Activated naive CD4-positive, alpha-beta T cell treated with Interleukin-2 at 50 U/mL for 16 hours (primary cell): ENCODE measurements around the gene TRMT6.
A peak's percentile ranks its signal among the peaks of the same experiment; 100 is the strongest.

ENCODE experiments used
- DNase-seq: peaks from one replicate; pipeline ENCODE4 v3.0.0-alpha.2; 2020

Gene TRMT6

DNA sequence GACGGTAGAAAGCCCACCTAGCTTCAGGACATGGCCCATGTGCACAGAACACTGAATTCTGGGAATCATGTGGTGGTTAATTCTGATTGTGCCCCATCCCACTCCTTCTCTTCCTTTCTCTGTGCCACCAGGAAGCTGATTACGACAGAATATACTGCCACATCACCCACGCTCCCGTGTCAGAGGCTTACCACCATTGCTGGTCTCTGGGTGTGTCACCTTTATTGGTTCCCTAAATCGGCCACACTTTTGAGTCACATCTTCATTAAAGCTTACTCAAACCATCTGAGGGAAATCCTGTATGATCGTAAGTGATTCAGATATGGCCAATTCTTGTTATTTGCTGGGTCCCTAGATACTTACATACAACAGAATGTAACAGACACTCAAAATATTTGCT lies 3.1 kb downstream of the TRMT6 start:
- DNase-seq = peak; percentile 67

DNA sequence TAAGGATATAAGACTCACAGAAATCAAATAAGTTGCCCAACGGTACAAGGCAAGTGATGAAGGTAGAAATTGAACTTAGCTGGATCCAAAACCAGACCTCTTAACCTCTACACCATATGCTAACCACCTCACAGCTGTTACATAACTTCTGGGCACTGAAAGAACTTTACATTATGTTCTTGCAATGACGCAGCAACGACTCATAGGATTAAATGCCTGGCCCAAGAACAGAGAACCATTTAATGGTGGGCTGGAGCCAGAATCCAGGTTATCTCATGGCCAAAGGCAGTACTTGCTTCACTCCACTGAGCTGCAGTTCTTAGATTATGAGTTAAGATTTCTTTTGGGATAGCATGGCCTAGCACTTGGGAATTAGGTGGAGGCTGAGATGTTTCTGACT lies 4.4 kb downstream of the TRMT6 start:
- no peak for DNase-seq

GRCh38 chr20:5938456-5939029 lies 11.8 kb downstream of the TRMT6 start:
- no peak for DNase-seq

DNA sequence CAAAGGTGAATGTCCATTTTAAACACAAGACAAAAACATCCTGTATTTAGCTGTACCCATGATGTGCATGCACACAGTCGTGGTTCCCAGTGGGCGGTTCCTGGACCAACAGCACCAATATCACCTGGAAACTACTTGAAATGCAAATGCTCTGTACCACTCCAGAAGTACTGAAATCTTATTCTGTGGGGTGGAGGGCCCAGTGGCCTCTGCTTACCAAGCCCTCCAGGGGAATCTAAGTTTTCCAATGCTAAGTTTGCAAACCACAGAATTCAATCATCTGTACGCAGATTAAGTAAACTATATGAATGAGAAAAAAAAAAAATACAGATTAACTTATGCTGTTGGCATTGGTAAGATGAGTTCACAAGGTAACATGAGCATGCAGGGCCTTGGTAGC lies 14.1 kb downstream of the TRMT6 start:
- DNase-seq = no peak

GRCh38 chr20:5935384-5935783 lies 14.9 kb downstream of the TRMT6 start:
- no peak for DNase-seq

DNA sequence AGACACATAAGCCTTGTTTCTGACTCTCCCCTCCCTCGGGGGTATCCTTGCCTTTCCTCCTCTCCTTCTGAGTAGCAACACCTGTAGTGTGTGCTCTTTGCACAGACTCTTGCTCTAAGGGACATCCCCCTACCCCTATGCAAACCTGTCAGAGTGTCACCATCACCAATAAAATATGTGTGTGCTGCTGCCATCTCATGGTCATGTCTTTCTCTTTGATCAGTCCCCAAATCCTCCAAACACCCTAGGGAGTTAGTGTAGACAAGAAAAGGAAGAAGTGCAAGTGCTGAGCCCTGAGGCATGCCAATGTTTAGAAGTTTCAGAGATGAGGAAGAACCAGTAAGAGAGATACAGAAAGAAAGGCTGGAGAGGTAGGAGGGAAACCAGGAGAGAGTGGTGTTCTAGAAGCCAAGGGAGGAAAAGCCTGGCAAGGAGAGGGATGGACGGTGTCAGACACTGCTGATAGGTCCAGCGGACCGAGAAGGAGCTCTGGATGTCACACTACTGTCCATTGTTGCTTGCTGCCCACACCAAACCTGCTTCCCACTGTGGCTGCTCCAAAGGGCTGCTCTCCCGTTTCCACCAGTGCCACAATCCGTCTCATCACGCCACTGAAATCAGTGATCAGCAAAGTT lies 16.4 kb downstream of the TRMT6 start:
- DNase-seq = no peak

DNA sequence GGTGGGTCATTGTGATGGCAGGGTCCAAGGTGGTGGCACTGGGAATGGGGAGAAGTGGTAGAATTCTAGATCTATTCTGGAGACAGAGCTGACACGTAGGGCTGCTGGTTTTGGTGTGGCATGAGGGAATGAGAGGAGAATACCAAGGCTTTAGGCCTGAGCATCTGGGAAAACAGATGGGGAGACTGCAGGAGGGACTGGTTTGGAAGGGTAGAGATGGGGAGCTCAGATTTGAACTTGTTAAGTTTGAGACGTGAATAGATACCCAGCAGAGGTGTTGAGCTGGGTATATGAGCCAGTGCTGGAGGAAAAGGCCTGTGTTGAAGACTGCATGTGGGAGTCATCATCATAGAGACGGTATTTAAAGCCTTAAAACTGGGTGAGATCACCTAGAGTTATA lies 17.5 kb downstream of the TRMT6 start:
- no peak for DNase-seq

GRCh38 chr20:5931411-5931810 lies 18.9 kb downstream of the TRMT6 start:
- no peak for DNase-seq

DNA sequence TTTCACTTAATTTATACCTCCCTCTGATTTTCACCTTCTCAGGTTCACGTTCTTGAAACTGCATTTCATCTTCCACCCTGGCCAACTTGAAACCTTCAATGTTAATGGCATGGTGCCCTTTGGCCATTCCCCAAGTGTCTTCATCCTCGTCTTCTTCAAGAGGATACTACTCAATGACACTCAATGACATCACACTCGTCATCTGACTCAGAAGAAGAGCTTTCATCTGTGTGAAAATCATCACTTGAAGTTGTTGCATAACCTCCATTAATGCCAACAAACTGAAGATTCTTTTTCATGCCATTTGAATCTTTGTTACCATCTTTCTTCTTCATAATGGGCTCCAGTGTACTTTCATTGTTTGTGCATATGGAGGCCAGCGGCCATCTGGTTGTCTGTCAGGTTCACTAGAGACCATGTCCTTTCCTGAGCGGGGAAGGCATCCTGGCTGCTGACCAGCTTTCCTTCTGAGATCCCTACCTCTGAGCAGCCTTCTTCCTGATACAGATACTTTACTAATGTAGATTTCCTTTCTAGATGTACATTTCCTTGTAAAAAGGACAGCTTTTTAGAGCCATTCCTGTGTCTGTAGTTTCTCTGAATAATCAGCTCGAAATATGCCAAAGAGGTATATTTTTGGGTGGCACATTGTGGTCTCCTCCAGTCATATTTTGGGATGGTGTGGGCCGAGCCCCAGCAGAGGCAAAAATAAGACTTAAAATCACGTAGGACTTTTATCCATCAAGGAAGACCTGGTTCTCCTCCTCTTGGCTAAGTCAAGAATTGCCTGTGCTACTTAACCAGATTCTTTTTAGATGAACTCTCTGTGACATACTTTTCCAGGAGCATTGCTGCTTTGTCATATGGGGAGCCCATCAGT lies 21.3 kb downstream of the TRMT6 start:
- no peak for DNase-seq

DNA sequence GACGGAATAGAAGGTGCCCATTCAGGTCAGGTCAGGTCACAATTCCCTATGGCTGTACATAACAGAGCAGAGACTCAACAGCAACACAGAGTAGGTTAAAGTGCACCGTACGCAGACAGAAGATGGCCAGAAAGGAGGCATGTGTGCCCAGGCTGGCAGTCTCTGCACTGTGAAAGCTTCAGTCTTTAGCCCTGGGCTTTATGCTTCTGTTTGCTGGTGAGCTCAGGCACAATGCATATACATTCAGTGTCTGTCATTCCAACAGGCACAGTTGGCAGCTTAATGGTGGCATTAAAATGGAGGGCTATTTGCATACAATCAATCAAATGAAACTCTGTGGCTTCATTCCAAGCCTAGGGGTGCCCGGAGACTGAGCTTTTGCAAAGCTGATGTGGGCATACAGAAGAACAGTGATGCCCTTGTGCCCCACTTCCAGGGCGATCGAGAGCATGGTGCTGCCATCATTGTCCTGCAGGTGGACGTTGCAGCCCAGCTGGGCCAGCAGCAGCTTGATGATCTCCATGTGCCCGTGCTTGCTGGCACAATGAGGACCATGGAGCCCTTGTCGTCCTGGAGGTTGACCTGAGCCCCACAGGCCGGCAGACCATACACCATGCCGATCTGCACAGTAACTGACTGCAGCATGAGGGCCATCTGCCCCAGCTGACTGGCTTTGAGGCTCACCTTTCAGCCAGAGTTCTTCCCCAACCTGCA lies 22.4 kb downstream of the TRMT6 start:
- no peak for DNase-seq

DNA sequence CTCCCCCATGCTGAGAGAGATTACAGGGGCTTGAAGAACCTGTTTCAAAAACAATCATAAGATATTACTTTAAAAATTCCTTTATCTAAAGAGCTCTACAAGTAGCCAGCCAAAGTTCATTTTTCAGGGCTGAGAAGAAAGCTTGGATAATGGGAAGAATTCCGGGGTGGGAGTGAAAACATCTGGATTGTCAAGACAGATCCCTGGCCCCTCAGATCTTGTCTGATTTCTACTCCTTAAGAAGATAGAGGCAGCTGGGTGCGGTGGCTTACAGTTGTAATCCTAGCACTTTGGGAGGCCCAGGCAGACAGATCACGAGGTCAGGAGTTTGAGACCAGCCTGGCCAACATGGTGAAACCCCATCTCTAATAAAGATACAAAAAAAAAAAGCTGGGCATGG lies 24.8 kb downstream of the TRMT6 start:
- DNase-seq = no peak

DNA sequence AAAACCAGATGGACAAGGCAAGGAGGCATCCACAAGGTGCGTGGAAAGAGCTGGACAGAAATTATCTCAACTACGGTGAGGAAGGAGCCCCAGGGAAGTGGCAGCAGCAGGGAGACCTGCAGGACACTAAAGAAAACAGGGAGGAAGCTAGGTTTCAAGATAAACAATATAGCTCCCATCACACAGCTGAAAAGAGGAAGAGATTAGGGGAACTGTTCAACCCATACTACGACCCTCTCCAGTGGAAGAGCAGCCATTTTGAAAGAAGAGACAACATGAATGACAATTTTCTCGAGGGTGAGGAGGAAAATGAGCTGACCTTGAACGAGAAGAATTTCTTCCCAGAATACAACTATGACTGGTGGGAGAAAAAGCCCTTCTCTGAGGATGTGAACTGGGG lies 26.8 kb downstream of the TRMT6 start:
- DNase-seq = no peak

DNA sequence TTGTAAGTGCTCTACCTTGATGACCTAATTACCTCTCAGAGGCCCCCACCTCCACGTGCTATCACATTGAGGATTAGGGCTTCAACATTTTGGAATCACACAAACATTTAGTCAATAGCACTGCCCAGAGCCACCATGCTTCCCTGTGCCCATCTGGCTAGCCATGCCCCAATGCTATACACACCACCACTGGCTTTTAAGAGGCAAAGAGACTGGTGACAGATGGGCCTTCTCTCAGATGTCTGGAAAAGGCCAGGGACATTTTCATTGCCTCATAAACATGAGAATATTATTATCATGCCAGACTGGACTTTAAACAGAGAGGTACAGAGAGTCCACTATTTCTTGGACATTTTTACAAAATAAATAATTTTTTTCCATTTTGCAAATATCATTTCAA lies 29.8 kb downstream of the TRMT6 start:
- no peak for DNase-seq

DNA sequence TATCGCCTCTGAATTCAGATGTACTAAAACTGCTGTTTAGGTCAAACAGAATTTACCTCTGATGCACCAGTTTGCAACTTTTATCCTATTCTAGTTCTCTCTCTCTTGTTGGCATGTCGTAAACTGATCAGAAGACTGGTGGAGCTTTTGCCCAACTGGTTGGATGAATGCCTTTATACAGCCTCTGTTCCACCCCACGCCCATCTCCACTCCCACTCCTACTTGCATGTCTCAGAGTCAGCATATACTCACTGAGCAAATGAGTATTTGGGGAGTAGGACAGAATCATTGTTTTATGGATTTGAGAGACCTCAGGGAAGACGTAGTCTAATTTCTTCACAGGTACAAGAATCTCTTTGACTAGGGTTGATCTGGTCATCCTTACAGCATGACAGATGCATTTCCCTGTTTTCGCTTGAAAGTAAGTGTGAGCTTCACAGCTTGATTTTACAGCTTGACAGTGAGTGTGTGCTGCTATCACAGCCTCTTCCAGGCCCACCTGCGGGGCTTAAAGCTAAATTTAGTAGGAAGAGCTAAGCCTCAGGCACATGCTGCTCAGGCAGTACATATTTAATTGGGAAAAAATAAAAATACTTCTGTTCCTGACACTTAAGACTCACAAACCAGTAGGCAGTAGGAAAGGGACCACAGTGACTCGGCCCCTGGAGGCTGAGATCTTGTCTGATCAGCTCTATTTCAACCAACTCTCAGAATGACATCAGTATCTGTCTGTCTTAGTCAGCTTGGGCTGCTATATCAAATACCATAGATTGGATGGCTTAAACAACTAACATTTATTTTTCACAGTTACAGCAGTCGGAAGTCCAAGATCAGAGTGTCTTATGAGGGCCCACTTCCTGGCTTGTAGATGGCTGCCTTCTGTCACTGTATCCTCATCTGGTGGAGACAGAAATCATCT lies 30.4 kb downstream of the TRMT6 start:
- DNase-seq = no peak

- DNase-seq = no peak
Observed at GRCh38 chr20:5918856-5919625, 31.3 kb downstream of the TRMT6 start.

DNA sequence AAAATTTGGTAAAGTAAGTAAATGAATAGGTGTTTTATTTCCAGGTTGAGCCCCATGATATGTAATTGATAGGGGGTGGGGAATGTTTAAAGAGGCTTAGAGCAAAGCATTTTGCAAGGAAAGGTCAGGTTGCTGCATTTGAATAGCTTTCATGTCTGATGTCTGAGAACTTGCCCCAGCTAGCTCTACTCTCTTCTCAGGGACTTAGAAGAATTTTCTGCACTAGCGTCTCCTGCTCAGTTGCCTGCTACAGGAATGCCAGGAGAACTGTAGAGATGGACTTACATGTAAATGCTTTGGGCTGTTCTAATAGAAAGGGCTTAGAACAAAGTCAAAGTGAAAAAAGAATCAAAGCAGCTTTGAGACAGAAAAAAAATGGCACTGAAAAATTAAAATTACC lies 35.5 kb downstream of the TRMT6 start:
- DNase-seq = no peak

DNA sequence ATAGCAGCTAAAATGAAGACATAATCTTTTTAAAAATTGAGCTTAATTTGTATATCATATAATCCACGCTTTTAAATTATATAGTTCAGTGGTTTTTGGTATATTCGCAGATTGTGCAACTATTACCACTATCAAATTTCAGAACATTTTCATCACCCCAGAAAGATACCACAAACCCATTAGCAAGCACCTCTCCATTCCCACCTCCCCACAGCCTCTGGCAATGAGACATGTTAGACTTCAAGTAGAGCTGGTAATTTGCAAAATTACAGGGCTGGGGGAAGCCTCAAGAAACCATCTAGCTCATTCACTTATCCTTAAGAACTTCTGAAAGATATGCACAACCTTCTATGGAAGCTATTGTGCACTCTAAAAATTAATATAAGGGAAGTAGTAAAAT lies 37.2 kb downstream of the TRMT6 start:
- DNase-seq = no peak

- DNase-seq = no peak
Observed at GRCh38 chr20:5910186-5910585, 40.1 kb downstream of the TRMT6 start.

GRCh38 chr20:5908981-5909380 lies 41.4 kb downstream of the TRMT6 start:
- DNase-seq = no peak

GRCh38 chr20:5900908-5901307 lies 49.4 kb downstream of the TRMT6 start:
- DNase-seq = no peak

DNA sequence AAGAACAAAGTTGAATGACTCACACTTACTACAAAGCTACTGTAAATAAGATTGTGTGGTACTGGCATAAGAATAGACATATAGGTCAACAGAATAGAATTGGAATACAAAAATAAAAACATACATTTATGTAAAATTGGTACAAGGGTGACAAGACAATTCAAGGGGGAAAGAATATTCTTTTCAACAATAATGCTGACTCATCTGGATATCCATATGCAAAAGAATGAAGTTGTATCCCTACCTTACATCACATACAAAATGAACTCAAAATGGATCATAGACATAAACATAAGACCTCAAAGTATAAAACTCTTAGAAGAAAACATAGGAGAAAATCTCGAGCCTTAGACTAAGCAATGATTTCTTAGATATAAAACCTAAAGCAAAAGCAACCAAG lies 50.9 kb downstream of the TRMT6 start:
- no peak for DNase-seq

DNA sequence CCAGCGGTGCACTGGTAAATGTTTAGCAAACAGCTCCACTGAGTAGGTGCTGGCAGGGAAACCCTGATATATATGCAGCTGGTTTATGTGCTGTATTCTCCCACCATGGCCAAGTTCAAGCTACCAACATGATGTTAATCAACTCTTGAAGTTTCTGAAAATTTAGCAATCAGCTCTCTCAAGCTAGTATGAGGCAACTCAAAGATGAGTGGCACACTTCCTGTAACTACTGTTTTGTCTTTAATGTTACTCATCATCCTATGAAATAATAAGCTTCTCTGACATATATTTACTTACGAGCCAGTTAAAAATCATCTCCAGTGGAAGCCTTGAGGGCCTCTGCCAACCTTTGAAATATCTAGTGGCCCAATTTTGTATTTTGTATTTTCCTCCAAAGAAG lies 54.7 kb downstream of the TRMT6 start:
- DNase-seq = no peak
